HG02678 (cell line): ENCODE results near the gene ARL11.

ENCODE experiments used
- ATAC-seq: cut with Tn5 transposase; IDR thresholded peaks from one replicate; pipeline ENCODE4 v1.9.1; 2021; ENCODE audit warnings: mild to moderate bottlenecking, moderate library complexity; ENCODE audit not compliant: unreplicated experiment

The ARL11 gene

DNA sequence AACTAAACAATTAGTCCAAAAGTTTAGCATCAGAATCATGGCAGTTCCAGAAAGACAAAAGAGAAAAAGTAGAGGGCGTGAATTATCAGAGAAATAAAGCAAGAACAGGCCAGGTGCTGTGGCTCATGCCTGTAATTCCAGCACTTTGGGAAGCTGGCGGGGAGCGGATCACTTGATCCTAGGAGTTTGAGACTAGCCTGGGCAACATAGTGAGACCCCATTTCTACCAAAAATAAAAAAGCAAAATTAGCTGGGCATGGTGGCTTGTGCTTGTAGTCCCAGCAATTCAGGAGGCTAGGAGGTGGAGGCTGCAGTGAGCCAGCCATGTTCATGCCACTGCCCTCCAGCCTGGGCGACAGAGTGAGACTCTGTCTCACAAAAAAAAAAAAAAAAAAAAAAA lies 18.4 kb downstream of the ARL11 start:
- ATAC-seq: no peak

DNA sequence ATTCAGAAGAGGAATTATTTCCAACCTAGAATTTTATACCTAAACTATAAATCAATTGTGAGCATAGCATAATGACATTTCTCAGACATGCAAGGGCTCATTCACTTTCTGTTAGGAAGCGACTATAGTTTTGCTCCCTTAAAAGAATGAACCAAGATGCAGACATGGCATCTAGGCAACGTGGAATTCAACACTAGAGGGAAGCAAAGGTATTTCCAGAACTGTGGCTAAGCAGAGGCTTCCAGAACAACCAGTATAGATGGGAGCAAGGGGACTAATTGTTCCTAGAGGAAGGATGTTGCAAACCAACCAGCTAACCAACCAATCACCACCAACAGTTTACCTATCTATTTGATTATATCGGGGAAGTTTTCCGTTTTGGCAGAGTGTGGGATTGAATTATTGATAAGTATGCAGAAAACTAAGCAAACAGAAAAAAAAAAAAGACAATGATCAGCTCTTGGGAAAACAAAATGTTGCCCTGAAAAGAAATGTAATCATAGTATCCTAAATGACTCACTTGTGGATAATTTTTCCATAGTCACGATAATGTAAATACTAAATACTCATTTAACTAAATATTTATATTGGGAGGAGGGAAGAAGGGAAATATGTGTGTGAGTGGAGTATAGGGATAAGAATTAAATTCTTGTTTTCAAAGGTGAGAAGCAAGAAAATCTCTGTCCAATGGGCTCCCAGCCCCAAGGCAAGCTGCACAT lies 21.1 kb downstream of the ARL11 start:
- no peak for ATAC-seq

DNA sequence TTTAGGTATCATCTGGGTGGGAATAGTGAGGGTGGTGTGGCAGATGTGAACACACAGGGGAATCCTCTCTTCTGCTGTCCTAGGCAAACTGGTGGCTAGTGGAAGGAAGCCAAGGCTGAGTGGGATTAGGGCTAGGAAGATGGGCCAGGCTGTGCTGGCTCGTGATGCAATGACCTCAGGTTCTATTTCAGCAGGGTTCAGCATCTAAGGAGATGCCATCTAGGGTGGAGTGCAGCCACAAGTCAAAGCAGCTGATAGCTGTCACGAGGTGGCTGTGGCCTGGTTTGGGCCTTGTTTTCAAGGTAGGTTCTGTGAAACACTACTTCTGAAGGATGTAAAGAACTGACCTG lies 21.6 kb downstream of the ARL11 start:
- no peak for ATAC-seq

DNA sequence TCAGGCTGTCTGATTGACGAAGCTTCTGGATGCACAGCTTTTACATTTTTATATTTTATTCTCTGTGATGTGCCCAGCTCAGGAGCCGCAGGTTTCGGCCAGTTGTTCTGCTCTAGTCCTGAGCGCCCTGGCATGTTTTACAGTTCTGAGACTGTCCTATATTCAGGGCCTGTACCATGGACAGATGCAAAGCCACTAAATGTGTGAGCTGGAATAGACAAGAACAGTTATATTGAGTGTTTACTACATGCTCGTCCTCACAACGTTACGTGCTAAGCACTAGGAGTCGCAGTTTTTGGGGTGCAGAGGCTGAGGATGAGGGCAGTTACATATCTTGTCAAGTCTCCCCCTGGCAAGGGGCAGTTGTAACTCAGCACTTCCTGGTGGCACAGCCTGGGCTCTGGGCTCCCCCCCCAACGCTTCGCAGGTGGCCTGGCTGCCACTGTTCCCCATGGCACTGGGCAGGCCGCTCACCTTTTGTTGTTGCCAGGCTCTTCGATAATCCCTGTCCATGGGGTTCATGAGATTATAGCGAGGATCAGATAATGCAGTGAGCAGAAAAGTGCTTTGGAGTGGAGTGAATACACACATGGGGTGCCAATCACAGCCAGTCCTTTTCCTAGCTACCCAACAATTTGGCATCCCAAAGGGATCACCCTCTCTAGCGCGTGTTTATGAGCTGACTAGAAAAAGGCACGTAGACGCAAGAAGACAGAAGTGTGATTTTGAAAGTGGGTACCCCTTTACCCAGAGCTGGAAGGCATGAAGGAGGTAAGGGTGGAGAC lies 23.5 kb downstream of the ARL11 start:
- no peak for ATAC-seq

DNA sequence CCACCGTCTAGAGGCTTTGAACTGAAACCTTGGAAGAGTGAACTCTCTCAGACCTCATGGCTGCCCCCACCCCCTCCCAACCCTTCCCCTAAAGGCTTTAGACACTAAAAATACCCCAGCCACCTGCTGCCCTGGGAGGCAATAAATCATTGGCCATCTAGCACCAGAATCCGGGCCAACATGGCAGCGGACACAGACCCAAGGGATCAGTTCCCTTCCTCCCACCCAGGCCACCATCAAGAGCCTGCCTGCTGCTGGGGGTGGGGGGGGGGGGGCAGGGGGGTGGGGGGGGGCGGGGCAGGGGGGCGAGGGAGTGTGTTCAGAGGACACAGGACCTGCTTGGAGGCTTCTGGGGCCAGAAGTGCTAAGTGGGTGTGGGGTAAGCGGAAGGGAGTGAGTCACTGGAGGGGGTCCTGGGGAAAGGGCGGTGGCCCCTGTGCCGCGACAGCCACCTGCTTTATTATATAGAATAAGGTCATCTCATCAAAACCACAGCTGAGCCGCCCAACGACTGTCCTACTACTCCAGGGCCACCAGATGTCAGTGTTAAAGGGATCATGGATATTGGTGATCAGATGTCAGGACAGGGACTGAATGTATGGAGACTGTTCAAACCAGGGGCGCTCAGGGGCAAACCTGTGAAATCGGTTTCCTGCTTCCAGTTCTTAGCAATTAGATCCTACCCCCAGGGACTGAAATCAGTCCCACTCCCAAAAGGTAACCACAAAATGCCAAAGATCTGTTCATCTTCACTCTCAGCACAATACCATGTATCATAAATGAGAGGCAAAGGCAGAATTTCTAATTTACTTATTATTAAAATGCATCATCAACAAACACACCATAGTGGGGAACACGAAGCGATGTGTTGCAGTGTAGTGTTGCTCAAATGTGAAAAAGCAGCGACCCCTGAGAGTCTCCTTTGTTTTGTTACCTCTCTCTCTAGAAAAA lies 24.3 kb downstream of the ARL11 start:
- no peak for ATAC-seq

DNA sequence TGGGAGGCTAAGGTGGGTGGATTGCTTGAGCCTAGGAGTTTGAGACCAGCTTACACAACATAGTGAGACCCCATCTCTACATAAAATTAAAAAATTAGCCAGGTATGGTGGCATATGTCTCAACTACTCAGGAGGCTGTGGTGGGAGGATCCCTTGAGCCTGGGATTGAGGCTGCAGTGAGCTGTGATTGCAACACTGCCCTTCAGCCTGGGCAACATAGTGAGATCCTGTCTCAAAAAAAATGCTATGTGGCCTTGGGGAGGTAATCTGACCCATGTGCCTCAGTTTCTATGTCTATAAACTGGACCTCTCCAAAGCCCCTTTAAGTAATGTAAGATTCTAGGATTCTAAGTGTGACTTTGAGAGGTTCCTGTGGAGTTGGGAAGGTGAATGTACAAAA lies 25.2 kb downstream of the ARL11 start:
- ATAC-seq: no peak

DNA sequence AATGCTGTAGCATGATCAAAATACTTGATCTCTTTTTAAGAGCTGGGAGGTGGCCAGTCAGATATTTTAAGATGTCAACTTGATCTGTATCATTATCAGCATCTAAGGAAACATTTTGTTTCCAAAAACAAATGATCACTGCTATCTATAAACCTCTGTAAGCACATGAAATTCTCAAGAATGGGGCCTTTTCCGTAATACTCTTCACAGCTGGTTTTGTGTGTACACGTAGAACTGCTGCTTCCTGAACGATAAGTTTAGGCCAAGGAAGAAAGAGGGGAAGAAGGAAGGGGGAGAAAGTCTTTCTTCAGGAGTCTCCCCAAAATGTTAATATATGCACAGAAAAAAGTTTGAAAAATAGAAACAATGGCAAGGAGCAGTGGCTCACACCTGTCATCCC lies 25.7 kb downstream of the ARL11 start:
- no peak for ATAC-seq

DNA sequence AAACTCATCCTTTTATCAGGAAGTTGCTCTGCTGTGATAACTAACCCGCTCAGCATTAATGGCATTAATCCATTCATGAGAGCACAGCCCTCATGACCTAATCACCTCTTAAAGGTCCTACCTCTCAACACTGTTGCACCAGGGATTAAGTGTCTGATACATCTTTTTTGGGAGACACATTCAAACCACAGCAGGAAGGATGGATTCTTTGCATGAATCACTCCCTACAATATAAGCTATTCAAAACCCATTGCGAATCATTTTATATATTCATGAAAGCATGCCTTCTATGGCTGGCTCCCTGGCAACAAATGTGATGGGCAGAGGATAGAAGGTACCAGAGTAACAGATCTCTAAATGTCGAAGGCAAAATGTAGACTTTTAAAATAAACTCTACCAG lies 27.6 kb downstream of the ARL11 start:
- no peak for ATAC-seq

DNA sequence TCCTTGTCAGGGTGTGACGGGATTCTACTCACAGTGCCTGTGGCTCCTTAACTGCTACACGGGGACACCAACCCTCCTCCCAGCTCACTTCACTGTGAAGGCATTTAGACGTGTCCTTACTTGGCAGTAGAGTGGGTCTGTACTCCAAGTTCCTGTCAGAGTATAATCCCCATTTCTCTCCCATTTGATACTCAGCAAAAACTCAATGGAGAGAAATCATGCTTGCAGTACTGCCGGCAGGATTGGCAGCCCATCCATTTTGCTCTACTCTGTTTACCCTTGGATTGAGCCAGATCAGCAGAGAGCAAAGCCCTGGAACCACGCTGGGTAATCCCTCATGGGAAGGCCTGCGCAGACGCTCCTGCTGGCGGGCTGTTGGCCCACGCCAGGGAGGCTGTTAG lies 28.9 kb downstream of the ARL11 start:
- ATAC-seq: no peak

DNA sequence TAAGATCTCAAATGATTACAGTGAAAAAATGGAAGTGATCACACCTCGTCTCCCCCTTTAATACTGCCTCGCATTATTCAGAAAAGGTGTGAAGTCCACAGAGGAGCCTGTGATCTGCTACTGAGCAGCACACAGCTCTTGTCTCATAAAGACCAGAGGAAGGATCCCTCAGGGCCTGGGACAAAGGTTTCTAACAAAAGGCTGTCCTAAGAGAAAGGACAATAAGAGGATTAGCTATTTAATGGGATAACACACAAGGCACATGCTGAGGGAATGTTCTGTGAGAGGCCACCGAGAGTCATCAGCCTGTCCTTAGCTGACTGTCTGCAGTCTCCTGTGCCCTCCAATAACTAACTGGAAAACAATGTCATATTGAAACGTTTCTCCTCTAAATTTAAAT lies 36.3 kb downstream of the ARL11 start:
- ATAC-seq: no peak

DNA sequence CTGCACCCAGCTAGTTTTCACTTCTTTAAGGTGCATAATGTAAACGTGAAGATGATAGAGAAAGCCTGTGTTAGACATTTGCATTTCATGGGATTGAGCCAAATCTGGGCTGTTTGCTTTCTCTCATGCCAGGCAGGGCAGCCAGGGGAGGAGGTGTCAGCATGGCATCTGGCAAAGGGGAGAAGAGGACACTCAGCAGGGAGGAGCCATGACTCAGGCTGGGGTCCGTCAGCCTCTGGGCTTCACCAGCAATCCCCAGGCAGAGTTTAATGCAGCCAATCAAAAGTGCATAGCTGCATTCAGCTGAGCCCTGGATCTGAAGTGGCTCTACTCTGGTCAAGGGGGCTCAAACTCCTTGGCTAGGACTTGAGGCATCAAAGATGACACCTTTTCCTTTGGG lies 39.5 kb downstream of the ARL11 start:
- no peak for ATAC-seq

DNA sequence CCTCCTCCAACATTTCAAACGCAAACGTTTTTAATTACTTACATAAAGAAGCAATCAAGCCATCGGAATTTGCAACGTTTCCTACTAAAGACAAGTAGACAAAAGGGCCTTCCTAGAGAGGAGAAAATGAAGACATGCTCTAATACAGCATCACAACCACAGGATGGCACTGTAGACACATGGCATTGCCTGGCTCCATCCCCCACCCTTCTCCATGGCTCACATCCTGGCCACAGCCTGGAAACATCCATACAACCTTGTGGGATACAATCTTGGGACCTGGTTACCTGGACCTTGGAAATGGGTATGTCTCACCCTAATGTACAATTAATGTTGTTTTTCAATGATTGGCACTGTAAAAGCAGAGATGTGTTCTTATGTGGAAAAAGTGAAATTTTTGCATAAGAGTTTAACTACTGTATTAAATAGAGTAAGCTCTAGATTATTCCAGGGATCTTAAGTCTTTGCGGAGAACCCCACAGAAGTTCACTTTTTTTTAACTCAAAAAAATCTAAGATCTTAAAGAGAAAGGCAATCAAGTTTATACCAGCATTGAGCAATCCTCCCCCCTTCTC lies 41.5 kb downstream of the ARL11 start:
- no peak for ATAC-seq

DNA sequence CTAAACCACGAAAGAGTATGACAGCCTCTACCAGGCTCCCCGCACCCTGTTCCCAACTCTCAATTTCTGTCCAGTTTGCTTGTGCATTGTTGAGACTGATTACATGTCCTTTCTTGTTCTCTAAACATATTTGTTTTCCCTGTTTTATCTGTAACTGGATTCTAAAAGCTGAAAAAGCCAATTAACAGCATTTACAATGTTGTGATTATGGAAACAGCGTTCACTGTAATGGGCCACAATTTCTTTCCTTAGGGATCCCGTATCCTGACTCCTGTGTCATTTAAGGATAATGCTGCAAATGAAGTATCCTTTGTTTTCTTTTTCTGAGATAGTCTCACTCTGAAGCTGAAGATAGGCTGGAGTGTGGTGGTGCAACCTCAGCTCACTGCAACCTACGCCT lies 42.5 kb downstream of the ARL11 start:
- ATAC-seq: no peak

DNA sequence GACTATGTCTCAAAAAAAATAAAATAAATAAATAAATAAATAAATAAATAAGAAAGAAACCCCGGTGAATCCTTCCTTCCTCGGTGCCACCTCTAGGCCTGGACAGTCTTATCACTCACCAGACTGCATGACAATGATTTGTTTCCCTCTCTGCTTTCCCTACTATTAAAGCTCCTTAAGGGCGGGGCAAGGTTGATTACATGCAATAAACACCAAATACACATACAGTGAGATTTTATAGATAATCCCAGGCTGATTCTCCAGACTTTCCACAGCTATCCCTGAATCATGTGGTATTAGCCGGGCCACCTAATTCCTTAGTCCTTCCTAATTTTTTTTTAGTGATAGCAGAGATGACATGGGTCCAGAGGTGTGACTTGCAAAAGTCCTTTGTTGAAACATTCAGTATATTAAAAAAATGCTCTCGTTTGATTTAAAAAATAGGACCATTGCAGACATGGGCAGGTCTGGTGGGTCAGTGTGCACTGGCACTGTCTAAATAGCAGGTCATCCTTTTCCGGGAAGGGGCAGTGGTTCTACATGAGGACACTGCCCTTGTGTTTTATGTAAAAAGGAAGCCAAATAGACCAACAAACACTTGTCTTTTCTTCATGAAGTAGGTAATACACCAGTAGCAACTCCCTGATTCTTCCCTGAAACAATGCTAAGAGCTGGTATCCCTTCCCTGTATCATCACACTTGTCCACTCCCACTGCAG lies 48.4 kb downstream of the ARL11 start:
- ATAC-seq: no peak

DNA sequence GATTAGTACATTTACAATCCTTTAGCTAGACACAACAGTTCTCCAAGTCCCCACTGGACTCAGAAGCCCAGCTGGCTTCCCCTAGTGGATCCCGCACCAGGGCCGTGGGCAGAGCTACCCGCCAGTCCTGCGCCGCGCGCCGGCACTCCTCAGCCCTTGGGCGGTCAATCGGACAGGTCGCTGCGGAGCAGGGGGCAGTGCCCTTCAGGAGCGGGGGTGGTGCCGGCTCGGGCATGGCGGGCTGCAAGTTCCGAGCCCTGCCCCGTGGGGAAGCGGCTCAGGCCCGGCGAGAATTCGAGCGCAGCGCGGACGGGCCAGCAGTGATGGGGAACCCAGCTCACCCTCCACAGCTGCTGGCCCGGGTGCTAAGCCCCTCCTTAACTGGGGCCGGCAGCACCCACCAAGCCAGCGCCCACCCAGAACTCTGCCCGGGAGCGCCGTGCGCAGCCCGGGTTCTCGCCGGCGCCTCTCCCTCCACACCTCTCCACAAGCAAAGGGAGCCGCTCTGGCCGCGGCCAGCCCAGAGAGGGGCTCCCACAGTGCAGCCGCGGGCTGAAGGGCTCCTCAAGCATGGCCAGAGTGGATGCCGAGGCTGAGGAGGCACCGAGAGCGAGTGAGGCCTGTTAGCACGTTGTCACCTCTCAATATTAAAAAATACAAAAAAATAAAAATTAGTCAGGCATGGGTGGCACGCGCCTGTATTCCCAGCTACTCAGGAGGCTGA lies 50.0 kb downstream of the ARL11 start:
- ATAC-seq: no peak

DNA sequence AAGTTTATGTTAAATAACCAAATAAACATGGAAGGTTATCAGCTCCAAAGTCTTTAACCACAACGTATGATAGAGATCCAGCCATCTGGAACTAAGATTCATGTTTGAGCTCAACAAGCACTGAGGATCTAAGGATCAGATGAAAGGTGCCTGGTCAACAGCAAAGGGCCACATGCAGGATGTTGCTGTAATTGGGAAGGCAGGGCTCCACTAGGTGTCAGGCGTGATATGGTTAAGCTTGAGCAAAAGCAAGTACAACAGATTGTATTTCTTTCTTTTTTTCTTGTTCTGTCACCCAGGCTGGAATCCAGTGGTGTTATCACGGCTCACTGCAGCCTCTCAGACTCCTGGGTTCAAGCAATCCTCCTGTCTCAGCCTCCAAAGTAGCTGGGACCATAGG lies 50.9 kb downstream of the ARL11 start:
- no peak for ATAC-seq

DNA sequence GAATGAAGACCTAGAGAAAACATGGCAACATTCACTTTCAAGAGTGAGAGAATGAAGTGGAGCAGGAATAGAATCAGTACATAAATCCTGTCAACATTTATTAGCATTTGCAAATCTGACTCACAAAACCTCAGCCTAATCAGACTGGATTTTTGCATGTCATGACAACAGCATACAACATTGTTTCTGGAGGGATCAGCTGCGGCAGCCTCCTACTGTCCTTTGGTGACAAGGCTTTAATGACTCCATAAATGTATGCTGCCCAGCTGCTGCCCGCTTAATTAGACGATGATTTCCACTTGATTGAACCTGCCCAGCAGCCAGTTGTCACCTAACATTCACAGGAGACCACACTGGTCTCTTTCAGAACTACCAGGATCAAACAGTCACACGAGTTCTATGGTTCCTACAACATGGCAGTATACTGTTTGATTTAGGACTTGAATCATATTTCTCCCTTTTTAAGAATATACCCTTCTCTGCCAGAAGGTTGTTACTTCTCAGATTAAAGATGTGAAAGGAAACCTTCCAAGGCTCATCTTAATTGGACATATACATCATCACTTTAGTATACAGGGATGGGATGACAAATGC lies 53.6 kb downstream of the ARL11 start:
- ATAC-seq: no peak
